Nephron progenitor cell (in vitro differentiated cells): ENCODE measurements around the gene ZFHX2.

Experiments
- DNase-seq: peaks from one replicate; pipeline ENCODE4 v3.0.0; 2021
- H3K27ac Mint-ChIP-seq: 2 replicates; pipeline ENCODE4 v1.8.0; 2021; ENCODE audit warnings: mild to moderate bottlenecking, moderate library complexity, mixed read lengths
- H3K27me3 Mint-ChIP-seq: 2 replicates; pipeline ENCODE4 v1.8.0; 2021; ENCODE audit warnings: mild to moderate bottlenecking, low read depth, mixed read lengths; ENCODE audit not compliant: poor library complexity
- H3K36me3 Mint-ChIP-seq: 2 replicates; pipeline ENCODE4 v1.8.0; 2021; ENCODE audit warnings: low read depth, mixed read lengths
- H3K4me1 Mint-ChIP-seq: 2 replicates; pipeline ENCODE4 v1.8.0; 2021; ENCODE audit warnings: mixed read lengths
- H3K4me3 Mint-ChIP-seq: 2 replicates; pipeline ENCODE4 v1.8.0; 2021; ENCODE audit warnings: mild to moderate bottlenecking, moderate library complexity, mixed read lengths
- H3K9me3 Mint-ChIP-seq: 2 replicates; pipeline ENCODE4 v1.8.0; 2021; ENCODE audit warnings: mild to moderate bottlenecking, moderate library complexity, mixed read lengths
- TF ChIP-seq, protein P1 (sequence below): fragments of 200-600 bp; sonication (generic); IDR thresholded peaks from 2 replicates; pipeline ENCODE4 v1.5.0; 2021; ENCODE audit warnings: antibody characterized with exemption

Gene ZFHX2

GRCh38 chr14:23546450-23547035 lies 5.0 kb downstream of the ZFHX2 start:
- peaks cover 14% of the 10 kb centered on the region for H3K36me3 Mint-ChIP-seq
- no peaks in the 10 kb centered on the region for H3K9me3 Mint-ChIP-seq
- peaks cover 14% of the 10 kb centered on the region for H3K27me3 Mint-ChIP-seq
- no peak overlapping the region for H3K27ac Mint-ChIP-seq
- peaks cover 15% of the 10 kb centered on the region for H3K4me1 Mint-ChIP-seq
- no peak for DNase-seq
- no peak overlapping the region for H3K4me3 Mint-ChIP-seq
- TF ChIP-seq, protein P1, sequence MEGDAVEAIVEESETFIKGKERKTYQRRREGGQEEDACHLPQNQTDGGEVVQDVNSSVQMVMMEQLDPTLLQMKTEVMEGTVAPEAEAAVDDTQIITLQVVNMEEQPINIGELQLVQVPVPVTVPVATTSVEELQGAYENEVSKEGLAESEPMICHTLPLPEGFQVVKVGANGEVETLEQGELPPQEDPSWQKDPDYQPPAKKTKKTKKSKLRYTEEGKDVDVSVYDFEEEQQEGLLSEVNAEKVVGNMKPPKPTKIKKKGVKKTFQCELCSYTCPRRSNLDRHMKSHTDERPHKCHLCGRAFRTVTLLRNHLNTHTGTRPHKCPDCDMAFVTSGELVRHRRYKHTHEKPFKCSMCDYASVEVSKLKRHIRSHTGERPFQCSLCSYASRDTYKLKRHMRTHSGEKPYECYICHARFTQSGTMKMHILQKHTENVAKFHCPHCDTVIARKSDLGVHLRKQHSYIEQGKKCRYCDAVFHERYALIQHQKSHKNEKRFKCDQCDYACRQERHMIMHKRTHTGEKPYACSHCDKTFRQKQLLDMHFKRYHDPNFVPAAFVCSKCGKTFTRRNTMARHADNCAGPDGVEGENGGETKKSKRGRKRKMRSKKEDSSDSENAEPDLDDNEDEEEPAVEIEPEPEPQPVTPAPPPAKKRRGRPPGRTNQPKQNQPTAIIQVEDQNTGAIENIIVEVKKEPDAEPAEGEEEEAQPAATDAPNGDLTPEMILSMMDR = no peak

DNA sequence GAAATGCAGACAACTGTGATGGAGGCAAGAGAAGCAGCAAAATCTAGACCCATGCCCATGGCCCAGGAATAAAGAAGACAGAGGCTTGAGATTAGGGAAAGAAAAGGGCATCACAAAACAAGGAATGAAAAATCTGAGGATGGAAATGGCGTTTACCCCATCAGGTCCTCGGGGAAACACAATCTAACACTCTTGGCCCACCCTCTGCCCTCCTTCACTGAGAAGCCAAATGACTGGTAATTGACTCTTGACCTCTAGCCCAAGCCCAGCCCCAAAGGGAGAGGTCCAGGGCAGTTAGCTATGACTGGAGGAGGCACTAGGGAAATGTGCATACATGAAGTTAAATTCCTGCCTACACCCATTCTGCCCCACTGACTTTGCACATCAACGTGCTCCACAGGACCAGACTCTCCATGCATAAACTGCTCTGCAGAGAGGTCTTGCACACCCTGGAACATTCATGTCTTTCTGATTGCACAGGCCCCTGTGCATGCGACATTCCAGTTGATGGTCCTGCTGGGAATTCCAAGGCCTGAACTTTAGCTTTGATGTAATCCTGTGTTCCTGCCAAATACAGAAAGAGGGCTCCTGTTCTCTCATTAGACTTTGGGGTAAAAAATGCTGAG lies 5.7 kb downstream of the ZFHX2 start:
- Mint-ChIP-seq H3K27ac (peak overlapping the region; percentile 68), H3K9me3 (no peaks in the 10 kb centered on the region), H3K4me1 (peaks cover 15% of the 10 kb centered on the region), H3K4me3 (peak overlapping the region; percentile 61), H3K36me3 (peaks cover 14% of the 10 kb centered on the region), H3K27me3 (peaks cover 18% of the 10 kb centered on the region)
- no peak for DNase-seq
- TF ChIP-seq, protein P1 = no peak

- DNase-seq = peak; percentile 59
- Mint-ChIP-seq H3K27ac (peak overlapping the region; percentile 86), H3K4me1 (peaks cover 21% of the 10 kb centered on the region), H3K4me3 (peak overlapping the region; percentile 61), H3K36me3 (peaks cover 14% of the 10 kb centered on the region), H3K27me3 (peaks cover 25% of the 10 kb centered on the region), H3K9me3 (no peaks in the 10 kb centered on the region)
- TF ChIP-seq, protein P1 = no peak
These were observed 6.8 kb downstream of the ZFHX2 start for GRCh38 chr14:23544511-23545447.

DNA sequence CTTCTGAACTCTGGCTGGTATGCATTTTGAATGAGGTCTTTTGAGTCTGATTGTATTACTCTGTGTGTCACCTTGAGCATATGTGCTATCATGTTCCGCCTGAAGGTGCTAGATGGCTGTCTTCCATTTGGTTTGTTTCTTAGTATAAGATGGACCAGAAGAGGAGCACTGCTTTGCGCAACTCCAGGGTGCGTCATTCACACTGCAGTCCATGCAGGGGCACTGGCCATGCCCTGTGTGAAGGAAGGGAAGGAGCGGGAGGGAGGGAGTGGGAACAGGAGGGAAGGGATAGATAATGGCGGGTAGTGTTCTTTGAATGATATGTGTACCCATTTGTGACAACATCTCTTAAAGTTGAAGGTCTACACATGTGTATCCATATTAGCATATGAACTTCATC lies 8.2 kb downstream of the ZFHX2 start:
- Mint-ChIP-seq H3K4me3 (no peak overlapping the region), H3K27ac (no peak overlapping the region), H3K4me1 (peaks cover 35% of the 10 kb centered on the region), H3K36me3 (peaks cover 14% of the 10 kb centered on the region), H3K27me3 (peaks cover 25% of the 10 kb centered on the region), H3K9me3 (no peaks in the 10 kb centered on the region)
- DNase-seq = no peak
- TF ChIP-seq, protein P1 = no peak

DNA sequence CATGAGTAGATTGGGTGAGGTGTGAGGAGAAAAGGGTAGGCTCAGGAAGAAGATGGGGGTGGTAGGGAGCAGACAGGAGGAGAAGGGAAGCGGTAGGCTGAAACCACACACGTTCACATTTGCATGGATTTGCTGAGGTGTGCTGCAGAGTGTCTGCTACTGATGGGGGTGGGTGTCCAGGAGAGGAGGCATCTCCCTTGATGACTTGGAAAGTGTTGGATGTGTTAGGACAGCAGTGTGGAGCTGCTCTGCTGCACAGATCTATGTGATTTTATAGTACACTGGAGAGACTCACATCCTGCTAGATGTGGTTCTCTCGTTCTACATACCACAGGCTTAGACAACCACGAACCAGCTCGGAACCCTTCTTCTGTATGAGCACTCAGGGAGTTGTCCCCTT lies 9.3 kb downstream of the ZFHX2 start:
- no peak for DNase-seq
- Mint-ChIP-seq H3K27me3 (peaks cover 25% of the 10 kb centered on the region), H3K4me3 (no peak overlapping the region), H3K4me1 (peaks cover 47% of the 10 kb centered on the region), H3K36me3 (peaks cover 15% of the 10 kb centered on the region), H3K27ac (no peak overlapping the region), H3K9me3 (no peaks in the 10 kb centered on the region)
- TF ChIP-seq, protein P1 = no peak
